Activated CD8-positive, alpha-beta memory T cell treated with anti-CD3 and anti-CD28 coated beads, Interleukin-2, amount 50 U/mL, for 48 hours (primary cell): ENCODE measurements around the gene HS3ST5.
"Not testable (repeated sequence)": the region's sequence is repeated elsewhere in the genome, so short reads cannot be mapped to it uniquely, and the experiment has no call there.

ENCODE experiments used
- DNase-seq: peaks from one replicate; pipeline ENCODE4 v3.0.0-alpha.2; 2020

HS3ST5 gene

GRCh38 chr6:114327074-114327473 is 15.7 kb downstream of the HS3ST5 start:
- no peak for DNase-seq

GRCh38 chr6:114323784-114324183 is 19.0 kb downstream of the HS3ST5 start:
- no peak for DNase-seq

DNA sequence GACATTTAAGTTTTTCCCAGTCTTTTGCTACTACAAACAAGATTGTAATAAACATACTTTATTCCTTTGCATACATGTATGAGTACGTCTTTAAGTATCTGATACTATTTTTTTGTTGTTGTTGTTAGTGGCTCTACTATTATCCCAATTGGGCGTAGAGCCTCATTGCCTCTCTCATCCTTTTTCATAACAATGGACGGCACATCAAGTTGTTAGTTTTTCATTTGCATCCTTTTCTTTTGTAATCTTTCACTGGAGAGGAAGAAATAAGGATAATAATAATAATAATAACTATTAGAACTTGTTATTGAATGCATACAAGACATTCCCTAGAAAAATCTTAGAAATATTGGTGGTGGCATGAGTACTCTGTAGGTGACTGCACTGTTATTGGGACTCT is 23.1 kb downstream of the HS3ST5 start:
- DNase-seq: no peak

DNA sequence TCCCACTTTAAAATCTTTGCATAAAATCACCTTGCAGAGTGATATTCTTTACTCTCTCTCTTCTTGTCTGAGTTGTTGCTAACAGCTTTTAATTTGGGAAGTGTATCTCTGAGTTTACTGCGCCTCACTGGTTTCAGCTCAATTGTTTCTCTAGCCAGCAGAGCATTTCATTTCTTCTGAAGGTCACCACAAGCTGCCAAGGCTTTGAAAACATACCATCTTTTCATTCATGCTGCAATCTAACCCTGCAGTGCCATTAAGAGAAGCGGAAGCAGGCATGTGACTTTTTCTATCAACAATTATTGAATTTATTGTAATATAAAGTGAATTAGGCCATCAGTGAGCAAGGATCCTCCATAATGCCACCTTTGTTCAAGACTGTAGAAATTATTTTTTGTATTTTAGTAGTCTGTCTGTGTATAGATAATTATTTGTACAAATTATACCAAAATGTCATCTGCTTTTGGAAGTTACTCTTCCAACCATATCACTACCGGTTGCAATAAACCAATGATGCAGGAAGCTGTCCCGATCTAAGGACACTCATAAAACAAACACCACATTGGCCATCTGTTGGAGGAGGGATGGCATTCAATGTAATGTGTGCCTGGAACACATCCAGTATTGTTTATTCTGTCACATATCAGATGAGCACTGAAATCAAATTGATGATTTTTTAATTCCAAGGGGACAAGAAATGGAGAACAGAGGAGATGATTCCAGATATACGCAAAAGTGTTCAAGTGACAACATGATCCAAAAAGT is 26.8 kb downstream of the HS3ST5 start:
- DNase-seq: no peak

GRCh38 chr6:114313816-114314215 is 29.0 kb downstream of the HS3ST5 start:
- DNase-seq: not testable (repeated sequence)

- DNase-seq: no peak
These were observed 29.9 kb downstream of the HS3ST5 start for GRCh38 chr6:114312931-114313330.

DNA sequence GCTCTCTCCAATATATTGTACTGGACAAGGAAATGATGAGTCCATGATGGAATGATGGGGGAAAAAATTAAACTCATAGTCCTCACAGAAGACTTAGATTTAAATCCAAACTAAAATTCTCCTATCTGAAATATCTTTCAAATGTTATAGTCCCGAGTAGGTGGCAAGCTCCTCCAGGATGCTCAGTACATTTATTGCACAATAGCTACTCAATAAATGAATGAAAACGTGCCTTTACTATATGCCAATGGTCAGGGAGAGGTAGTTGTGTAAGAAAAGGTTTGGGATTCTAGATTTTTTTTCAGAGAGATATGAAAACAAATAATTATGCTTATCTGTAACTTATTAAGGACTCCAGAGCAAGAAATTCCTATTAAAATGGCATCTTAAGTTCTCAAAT is 32.8 kb downstream of the HS3ST5 start:
- DNase-seq: no peak

DNA sequence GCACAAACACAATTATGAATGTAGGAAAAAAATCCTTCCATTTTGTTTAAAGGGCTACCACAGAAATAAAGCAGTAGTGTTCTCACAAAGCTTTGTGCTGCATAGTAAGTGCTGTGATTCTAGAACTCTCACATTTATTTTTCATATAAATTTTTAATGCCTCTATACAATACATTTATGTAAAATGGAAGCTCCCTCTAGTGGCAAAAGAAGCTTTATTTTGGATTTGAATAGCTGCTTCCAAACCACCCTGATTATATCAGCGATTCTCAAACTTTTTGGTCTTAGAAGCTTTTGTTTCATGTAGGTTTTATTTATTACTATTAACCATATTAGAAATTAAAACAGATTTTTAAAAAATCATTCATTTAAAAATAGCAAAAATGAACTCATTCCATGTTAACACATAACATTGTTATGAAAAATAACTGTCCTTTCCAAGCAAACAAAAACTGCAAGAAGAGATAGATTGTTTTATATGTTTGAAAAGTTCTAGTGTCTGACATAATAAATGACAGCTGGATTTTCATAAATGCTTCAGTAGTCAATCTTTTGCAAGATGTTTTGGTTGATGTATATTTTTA is 38.4 kb downstream of the HS3ST5 start:
- DNase-seq: no peak

DNA sequence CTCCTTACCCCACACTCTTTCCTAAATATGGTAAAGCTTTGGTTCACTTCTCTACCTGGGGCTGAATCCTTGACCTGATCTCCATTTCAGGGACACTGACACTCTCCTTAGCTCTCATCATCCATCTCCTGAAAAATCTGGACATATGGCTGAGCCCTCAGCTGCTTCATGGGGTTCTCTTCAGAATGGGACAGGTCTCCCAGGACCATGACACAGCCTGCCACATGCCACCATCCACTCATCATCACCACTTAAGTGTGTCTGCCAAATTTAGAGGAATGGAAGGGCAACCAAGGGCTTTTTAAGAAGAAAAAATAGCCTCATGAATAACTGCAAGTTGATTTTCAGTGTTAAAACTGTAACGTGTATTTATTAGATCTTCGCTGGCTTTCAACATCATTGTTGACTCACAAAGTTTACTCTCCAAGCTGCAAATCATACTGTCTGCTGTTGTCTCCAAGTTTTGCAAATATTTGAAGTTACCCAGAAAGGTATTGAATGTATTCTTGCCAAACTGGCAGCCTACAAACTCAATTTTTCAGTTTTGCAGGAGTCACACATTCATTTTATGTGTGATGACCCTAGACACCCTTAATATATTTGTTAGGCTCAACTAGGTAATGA is 41.1 kb downstream of the HS3ST5 start:
- no peak for DNase-seq

DNA sequence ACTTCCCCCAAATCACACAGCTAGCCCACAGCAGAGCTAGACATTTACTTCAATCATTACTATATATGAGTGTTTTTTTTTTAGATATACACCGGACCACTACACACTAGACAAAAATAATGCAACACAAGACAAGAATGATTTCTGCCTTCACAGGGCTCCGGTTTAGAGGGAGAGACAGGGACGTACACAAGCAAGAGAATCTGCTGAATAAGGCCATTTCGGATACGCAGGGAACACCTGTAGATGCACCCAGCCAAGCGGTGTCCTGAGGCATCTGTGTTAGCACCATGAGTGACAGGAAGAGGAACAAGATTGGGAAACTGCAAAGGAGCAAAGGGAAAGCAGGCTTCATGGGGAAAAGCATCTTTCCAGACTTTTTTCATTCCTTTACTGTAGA is 45.7 kb downstream of the HS3ST5 start:
- DNase-seq: no peak

DNA sequence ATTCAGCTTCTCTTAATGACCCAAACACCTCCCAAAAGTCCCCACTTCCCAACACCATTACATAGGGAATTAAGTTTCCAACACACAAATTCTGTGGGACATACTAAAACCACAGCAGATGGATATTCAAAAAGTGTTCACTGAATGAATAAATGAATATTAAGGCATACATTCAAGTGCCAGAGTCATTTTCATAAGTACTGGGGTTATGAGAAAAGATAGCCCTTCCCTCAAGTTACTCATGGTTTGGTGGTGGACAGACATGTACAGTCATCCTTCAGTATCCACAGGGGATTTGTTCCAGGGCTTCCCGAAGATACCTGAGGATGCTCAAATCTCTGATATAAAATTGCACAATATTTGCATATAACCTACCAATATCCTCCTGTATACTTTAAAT is 50.4 kb downstream of the HS3ST5 start:
- DNase-seq: no peak

- DNase-seq: no peak
These were observed 51.4 kb downstream of the HS3ST5 start for GRCh38 chr6:114291428-114291827.

DNA sequence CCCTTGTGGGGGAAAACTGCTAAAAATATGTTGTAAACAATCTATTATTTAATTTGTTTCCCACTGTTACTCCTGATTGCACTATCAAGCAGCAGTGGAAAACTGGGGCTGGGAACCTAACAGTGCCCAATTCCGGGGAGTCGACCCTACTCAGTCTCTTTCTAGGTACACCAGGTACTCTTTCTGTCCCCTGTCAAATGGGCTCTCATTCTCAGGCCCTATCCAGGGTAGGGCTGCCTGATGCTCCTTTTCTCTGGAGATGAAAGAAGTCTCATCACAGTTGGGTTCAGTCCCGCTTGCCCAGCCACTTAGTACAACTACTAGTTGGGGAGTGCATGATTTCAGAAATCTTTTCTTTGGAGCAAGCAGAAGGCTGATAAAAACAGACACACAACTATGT is 52.0 kb downstream of the HS3ST5 start:
- DNase-seq: no peak

- no peak for DNase-seq
These were observed 53.9 kb downstream of the HS3ST5 start for GRCh38 chr6:114288701-114289495.

DNA sequence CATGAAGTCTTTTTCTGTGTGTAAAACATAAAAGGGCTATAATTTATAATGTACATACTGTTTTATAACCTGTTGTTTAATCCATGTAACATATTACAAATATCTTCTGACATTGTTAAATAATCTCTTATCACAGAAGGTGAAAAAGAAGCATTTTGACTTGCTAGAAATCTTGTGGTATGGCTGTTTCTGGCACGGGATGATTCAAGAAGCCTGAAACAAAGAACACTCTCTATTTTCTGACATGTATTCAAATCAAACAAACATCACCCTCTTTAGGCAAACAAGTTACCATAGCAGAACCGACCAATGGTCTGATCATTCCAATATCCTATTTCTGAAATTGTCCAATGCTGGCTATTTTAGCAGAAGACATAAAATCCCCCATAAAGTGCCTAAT is 55.4 kb downstream of the HS3ST5 start:
- DNase-seq: no peak

- no peak for DNase-seq
These were observed 56.6 kb downstream of the HS3ST5 start for GRCh38 chr6:114286211-114286610.

GRCh38 chr6:114284281-114284680 is 58.5 kb downstream of the HS3ST5 start:
- no peak for DNase-seq

GRCh38 chr6:114282292-114282691 is 60.5 kb downstream of the HS3ST5 start:
- DNase-seq: no peak

DNA sequence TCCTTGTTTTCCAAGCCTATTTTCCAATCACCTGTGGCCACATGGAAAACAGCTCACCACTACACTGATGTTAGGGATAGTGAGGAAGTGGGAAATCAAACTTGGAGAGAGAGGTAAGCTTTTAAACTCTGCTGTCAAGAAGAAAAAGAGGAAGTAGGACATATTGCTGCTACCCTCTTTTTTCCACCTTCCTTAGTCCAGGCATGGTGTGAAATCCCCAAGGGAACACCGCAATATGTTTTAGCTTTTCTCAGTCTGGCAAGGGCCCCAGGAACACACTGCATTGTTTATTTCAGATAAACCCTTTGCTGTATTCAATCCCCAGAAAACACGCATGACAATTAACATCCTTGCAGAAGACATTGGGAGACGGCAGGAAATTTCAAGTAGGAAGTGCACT is 61.3 kb downstream of the HS3ST5 start:
- DNase-seq: no peak

DNA sequence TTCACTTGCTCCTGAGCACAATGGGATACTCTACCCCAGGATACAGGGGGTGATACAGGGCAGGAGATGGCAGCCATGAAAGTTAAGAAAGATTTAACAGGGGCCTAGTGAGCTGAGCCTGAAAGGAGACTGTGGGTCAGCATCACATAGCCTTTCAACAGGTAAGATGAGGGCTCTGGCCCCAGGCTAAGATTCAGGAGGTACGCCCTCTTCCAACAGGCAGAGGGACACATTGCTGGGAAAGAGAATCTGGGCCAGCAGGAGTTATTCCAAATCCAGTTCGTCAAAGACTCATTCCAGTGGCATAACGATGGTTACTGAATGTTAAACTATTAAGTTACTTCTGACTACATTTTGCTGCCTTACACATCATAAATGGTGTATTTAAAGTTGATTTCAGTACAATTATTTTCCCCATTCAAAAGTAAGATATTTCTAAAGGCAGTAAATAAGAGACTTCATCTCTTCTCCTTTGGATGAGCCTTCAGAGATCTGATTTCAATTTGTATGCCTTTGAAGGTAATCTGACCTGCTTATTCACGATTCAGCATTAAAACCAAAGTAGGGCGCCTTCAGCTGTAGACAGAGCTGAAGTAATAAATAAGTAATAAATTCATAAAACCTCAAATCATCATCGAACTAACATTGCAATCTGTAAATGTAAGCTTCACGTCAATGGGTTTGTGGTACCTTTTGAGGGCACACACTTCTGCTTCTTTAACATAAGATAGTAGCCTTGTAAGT is 62.4 kb downstream of the HS3ST5 start:
- no peak for DNase-seq

- DNase-seq: no peak
These were observed 65.6 kb downstream of the HS3ST5 start for GRCh38 chr6:114277220-114277619.

DNA sequence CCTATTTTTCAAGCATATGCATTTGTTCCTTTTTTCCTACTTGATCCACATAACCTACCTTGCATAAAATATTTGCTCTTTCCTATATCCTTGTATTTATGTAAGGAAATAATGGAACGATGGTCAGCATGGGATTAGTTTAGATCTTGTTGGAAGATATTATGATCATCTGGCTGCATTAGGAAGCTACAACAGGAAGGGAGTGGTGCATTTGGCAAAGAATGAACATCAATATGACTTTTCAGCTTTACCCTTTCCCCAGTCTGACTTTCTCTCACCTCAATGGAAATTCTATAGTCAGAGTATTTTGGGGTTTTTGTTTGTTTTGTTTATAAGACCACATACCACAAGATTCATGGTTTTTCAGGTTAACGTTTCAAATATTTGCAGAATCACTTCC is 66.0 kb downstream of the HS3ST5 start:
- DNase-seq: no peak

DNA sequence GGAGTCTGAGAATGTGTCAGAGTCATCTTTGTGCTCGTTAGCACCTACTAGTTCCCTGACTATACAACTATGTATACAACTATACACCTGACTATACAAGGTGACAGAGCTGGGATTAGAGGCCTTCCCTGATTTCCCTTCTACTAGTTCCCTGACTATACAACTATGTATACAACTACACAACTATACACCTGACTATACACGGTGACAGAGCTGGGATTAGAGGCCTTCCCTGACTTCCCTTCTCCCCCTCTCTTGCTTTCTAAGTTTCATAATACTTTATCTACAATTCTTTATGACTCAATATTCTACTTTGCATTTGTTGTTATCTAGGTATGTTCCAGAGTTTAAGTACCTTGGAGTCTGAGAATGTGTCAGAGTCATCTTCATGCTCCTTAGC is 68.0 kb downstream of the HS3ST5 start:
- DNase-seq: no peak
